Glomerular endothelial cell (primary cell): ENCODE data around the gene CACNG6. TPM values are rescaled to one million over a fixed set of nuclear protein-coding genes. Genes with fewer than 3 reads are reported as not detected.
A peak's percentile ranks its signal among the peaks of the same experiment; 100 is the strongest.

Experiments used
- DNase-seq: peaks from one replicate; pipeline ENCODE4 v3.0.0-alpha.2; 2011; ENCODE audit warnings: low read depth, low spot score; ENCODE audit errors: extremely low read depth
- total RNA-seq: library from RNA; depleted of rRNA; stranded (reverse); fragments of >200 nt; gene quantifications from 2 replicates; pipeline ENCODE4 v1.2.3, GENCODE V29; 2015

The CACNG6 gene
- total RNA-seq, 1 donor from 2014 or later: 3.0 TPM

- no peak for DNase-seq
Observed at GRCh38 chr19:53966931-53967330, 24.5 kb upstream of the CACNG6 start.

DNA sequence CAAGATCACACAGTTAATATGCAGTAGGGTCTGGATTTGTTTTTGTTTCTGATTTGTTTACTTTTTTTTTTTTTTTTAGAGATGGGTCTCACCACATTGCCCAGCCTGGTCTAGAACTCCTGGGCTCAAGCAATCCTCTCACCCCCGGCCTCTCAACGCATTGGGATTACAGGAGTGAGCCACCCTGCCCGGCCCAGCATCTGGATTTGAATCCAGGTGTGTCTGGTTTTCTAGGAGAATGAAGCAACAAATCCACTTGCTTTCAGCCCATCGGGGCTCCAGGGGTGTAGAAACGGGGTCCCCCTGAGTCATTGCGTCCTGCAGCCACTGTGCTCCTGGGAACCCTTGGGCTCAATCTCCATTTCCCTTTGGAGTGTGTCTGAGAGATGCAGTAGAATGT is 22.1 kb upstream of the CACNG6 start:
- DNase-seq: no peak

- no peak for DNase-seq
Observed at GRCh38 chr19:53971673-53972072, 19.8 kb upstream of the CACNG6 start.

- peak; percentile 81 for DNase-seq
Observed at GRCh38 chr19:53977429-53977990, 13.9 kb upstream of the CACNG6 start.

DNA sequence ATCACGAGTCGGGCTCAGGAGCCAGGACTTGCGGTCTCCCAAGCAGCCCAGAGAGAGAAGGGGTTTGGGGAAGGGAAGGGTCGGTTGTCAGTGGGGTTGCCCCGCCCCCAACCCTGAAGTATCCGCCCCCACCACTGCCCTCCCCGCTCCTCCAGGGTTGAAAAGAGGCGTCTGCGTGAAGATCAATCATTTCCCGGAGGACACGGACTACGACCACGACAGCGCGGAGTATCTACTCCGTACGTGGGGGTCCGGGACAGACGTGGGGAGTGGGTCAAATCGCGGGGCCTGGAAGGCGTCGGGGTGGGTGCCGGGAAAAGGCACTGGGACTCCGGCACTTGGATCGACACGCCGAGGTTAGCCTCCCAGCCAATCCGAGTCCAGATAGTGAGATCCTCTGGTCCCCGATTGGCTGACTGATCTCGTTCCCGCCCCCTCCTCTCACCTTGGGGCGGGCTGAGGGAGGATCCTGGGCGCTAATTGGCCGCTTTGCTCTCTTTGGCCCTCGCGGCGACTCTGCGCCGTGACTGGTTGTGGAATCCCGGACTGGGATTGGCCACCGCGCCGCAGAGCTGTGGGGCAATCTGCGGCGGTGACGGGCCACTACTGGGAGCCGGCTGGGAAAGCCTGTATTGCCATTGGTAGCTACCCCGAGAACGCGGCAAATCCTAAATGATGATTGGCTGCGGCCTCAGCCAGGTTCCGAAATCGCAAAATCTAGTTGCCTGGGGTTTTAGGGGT is 13.3 kb upstream of the CACNG6 start:
- peak; percentile 73 for DNase-seq

DNA sequence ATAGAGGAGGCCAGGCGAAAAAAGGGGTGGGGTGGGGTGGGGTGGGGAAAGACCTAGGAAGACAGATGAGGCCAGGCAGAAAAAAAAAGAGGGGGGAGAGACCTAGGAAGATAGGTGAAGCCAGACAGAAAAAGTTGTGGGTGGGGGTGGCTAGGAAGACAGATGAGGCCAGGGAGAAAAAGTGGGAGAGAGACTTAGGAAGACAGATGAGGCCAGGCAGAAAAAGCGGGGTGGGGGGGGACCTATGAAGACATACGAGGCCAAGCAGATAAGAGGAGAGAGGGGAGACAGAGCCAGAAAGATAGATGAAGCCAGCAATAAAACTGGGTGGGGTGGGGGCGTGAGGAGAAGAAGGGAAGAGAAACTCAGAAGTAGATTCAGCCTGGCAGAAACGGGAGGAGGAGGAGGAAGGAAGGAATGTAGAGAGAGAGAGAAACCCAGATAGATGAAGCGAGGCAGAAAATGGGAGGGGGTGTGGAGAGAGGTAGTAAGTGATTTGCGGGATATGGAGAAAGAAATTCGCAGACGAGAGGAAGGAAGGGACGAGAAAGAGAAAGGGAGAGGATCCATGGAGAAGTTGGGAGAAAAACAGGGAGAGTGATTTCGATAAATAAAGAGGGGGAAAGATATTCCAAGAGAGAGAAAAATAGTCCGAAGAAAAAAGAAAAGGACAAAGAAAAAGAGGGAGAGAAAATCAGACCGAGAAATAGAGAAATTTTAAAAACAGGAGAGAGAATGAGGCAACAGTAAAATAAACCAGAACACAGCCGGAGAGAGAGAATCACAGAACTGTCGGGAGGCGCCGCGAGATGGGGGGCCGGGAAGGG is 12.2 kb upstream of the CACNG6 start:
- no peak for DNase-seq

DNA sequence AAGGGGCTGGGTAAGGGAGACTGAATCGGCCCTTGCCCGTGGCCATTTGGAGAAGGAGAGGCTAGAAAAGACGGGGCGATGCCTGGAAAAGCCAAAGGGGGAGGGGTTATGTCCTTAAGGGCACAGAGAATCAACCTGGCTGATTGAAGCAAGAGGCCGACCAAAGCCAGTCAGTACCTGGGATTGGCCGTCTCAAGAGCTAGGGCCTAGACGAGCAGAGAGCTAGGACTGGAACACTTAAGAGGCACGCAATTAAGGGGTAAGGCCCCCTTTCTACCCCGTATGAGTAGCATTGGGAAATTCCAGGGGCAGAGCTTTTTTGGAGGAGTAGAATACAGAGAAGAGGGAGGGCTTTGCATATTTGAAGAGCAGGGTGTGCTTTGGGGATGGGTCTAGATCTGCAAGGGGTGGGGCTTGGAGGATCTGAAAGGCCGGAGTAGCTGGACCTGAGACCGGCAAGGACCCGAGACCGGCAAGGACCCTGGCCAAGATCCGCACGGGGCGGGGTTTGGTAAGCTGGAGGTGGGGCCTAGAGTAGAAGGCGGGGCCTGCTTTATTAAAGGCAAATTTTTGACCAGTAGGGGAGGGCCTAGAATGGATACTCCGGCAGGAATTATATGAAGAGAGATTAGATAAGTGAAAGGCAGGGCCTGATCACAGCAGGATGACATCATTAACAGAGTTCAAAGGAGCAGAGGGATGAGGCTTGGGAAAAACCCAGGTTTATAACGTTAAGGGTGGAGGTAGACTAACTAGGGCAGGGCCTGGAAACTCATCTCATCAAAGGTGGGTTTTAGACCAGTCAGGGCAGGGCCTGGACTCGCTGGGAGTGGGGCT is 10.7 kb upstream of the CACNG6 start:
- DNase-seq: peak; percentile 73

GRCh38 chr19:53981376-53981951 is 10.0 kb upstream of the CACNG6 start:
- no peak for DNase-seq

GRCh38 chr19:53982001-53982451 is 9.4 kb upstream of the CACNG6 start:
- no peak for DNase-seq

- no peak for DNase-seq
Observed at GRCh38 chr19:53982611-53983010, 8.8 kb upstream of the CACNG6 start.

- DNase-seq: no peak
Observed at GRCh38 chr19:53983457-53984289, 7.8 kb upstream of the CACNG6 start.

DNA sequence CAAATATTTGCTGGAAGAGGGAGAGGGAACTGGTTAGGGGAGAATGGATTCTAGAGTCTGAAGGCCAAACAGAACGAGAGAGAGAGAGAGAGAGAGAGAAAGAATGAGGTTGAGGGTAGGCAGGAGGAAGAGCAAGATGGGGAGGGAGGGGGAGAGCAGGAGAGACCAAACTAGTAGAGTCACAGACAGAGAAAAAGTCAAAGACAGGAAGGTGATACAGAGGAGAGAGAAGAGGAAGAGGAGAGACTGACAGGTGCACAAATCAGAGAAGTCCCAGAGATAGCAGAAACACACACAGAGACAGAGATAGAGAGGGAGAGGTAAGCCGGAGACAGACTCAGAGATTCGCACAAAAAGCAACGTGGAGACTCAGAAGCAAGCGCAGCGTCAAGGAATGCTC is 5.6 kb upstream of the CACNG6 start:
- no peak for DNase-seq

DNA sequence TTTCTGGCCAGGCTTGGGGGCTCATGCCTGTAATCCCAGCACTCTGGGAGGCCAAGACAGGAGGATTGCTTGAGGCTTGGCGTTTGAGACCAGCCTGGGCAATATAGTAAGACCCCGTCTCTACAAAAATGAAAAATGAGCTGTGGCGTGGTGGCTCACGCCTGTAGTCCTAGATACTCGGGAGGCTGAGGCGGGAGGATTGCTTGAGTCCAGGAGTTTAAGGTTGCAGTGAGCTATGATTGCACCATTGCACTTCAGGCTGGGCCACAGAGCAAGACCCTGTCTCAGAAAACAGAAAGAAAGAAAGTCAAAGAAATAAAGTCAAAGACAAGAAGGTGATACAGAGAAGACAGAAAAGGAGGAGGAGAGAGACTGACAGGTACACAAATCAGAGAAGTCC is 2.5 kb upstream of the CACNG6 start:
- no peak for DNase-seq

DNA sequence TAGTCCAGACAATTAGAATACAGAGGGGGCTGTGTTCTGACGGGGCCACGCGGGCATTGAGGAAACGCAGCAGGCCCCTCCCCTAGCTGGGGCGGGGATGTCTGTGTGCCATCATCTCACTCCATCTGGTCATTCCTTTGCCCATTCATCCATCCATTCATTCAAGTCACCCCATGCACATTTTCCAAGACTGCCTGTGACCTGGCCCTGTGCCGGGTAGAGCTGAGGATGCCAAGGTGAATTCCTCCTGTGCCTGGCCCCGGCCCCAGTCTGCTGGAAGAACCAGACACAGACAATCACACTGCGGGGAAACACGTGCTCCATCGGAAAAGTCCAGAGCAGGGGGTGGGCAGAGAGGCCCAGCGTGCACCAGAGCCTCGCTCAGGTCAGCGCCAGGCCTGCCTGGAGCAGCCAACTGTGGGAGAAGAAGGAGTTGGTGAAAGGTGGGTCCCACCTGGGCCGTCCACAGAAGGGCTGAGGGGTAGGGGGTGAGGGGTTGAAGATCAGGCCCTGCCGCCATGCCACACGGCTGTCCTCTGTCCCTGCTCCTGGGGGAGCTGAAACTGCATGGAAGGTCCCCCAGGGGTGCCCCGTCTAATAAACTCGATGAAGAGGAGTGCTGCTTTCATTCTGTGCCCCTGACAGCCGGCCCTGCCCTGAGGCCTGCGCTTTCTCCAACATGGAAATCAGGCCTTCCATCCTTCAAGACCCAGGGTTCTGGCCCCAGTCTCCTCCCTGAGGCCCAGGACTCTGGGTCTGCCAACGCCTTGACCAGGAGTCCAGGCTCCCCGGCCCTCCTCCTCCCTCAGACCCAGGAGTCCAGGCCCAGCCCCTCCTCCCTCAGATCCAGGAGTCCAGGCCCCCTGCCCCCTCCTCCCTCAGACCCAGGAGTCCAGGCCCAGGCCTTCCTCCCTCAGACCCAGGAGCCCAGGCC is 1.6 kb upstream of the CACNG6 start:
- no peak for DNase-seq

- DNase-seq: no peak
Observed at GRCh38 chr19:53992211-53992610, 774 bp downstream of the CACNG6 start.

GRCh38 chr19:53992815-53993214 is 1.4 kb downstream of the CACNG6 start:
- no peak for DNase-seq

DNA sequence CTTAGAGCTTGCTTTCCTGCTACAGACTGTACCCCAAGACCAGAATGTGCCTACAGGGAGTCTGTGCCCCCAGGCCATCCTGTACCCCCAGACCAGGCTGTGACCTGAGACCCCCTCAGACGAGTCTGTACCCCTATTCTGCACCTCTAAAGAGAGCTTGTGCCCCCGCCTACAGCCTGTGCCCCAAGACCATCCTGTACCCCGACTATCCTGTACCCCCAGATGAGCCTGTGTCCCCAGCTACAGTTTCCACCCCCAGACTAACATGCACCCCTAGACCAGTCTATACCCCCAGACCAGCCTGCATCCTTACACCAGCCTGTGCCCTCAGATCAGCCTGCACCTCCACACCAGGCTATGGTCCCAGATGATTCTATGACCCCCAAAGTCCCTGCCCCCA is 2.0 kb downstream of the CACNG6 start:
- no peak for DNase-seq

GRCh38 chr19:53994811-53995210 is 3.4 kb downstream of the CACNG6 start:
- no peak for DNase-seq

GRCh38 chr19:53998223-53998622 is 6.8 kb downstream of the CACNG6 start:
- DNase-seq: no peak
